ENCODE data around the gene MYOF. TPM values are rescaled to one million over a fixed set of nuclear protein-coding genes. Genes with fewer than 3 reads are reported as not detected.
A peak's percentile ranks its signal among the peaks of the same experiment; 100 is the strongest.

MYOF gene
- polyA plus RNA-seq, 3 donors = 9.7 to 29.1 (median 14.5) TPM

DNA sequence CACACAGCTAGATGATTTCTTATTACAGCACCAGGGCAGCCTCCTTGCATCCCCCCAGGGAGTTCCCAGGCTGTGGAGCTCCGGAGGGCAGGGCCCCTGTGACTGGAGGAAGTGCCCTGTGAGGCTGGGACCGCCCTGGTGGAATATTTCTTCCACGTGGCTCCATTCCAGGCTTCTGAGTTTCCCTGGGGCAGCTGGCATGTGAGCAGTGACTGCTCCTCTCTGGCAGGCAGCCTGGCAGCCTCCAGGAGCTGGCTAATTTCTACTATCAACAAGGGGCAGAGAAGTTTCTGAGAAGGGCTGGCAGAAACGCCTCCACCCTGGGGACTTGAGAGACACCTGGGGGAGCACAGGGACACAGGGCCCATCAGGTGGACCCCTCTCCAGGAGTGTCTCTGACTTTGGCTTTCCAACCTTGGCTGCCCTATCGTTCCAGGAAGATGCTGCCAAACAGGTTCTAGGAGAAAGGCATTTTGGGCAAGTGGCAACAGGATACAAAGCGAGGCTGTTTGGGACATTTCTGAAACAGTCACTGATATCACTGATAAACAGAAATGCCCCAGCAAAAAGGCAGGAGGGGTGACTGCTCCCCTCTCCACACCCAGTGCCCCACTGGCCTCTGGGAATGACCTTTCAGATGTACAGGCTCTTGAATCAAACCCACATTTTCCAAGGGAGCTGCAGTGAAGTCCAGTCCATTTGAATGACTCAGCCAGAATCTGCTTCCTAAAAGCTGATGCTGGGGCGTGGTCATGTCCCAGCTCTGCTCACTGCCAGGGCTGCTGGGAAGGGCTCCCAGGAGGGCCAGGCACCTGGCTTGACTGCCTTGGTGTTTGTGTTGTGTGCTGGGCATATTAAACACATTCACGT lies 16.1 kb downstream of the MYOF start:
- H2AFZ ChIP-seq (ENCODE audit: insufficient read depth, low read depth, low read length, poor library complexity, severe bottlenecking) = no peak overlapping the region
- peaks cover 7 to 23% of the 10 kb centered on the region in 2 donors for H3K36me3 ChIP-seq (replicated peaks in 1 of 2; ENCODE audit: control insufficient read depth in 1 of 2, insufficient read depth in 2 of 2, low read length in 2 of 2)
- Mint-ChIP-seq H3K36me3 (peaks cover 23 to 27% of the 10 kb centered on the region in 2 donors), H3K27me3 (ENCODE audit: low read depth in 3 of 3) (peaks cover 0 to 2% (median 2%) of the 10 kb centered on the region in 3 donors), H3K4me1 (peaks cover 65% of the 10 kb centered on the region), H3K27ac (peak overlapping the region; percentile 55 to 80 (median 68)), H3K9me3 (peaks cover 0 to 2% (median 0%) of the 10 kb centered on the region in 7 donors), H3K4me3 (no peak overlapping the region)
- H3K27me3 ChIP-seq (ENCODE audit: control insufficient read depth in 2 of 2, insufficient read depth in 2 of 2, low read length in 2 of 2) = no peaks in the 10 kb centered on the region
- H3K27ac ChIP-seq (ENCODE audit: low read depth in 1 of 2, low read length in 2 of 2) = peak overlapping the region; percentile 32 to 74
- DNase-seq = peak in 2 of 3 donors; percentile 55 to 58
- peaks cover 16% of the 10 kb centered on the region for H4K20me1 ChIP-seq (ENCODE audit: insufficient read depth, low read length)
- H3K79me2 ChIP-seq (ENCODE audit: insufficient read depth, low read length) = peaks cover 75% of the 10 kb centered on the region
- no peak overlapping the region for H3K4me2 ChIP-seq (replicated peaks; ENCODE audit: extremely low read depth, low read length, poor library complexity, severe bottlenecking)
- H3K4me3 ChIP-seq (replicated peaks in 1 of 3; ENCODE audit: low read depth in 2 of 3, low read length in 3 of 3) = no peak overlapping the region
- intact Hi-C loops (cut with micrococcal nuclease) = no loop called here
- 57% methylated on average over 7 of the region's 8 CpGs for WGBS (ENCODE audit: insufficient coverage)
- H3K9me3 ChIP-seq (replicated peaks in 1 of 2; ENCODE audit: control insufficient read depth in 1 of 2, insufficient read depth in 1 of 2, low read length in 2 of 2) = no peaks in the 10 kb centered on the region
- peaks cover 61 to 66% of the 10 kb centered on the region in 2 donors for H3K4me1 ChIP-seq (ENCODE audit: control insufficient read depth in 1 of 2, insufficient read depth in 2 of 2, low read length in 2 of 2)
- H3K9ac ChIP-seq (ENCODE audit: insufficient read depth, low read length, poor library complexity, severe bottlenecking) = no peak overlapping the region
- TF ChIP-seq, protein P1, sequence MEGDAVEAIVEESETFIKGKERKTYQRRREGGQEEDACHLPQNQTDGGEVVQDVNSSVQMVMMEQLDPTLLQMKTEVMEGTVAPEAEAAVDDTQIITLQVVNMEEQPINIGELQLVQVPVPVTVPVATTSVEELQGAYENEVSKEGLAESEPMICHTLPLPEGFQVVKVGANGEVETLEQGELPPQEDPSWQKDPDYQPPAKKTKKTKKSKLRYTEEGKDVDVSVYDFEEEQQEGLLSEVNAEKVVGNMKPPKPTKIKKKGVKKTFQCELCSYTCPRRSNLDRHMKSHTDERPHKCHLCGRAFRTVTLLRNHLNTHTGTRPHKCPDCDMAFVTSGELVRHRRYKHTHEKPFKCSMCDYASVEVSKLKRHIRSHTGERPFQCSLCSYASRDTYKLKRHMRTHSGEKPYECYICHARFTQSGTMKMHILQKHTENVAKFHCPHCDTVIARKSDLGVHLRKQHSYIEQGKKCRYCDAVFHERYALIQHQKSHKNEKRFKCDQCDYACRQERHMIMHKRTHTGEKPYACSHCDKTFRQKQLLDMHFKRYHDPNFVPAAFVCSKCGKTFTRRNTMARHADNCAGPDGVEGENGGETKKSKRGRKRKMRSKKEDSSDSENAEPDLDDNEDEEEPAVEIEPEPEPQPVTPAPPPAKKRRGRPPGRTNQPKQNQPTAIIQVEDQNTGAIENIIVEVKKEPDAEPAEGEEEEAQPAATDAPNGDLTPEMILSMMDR (IDR thresholded peaks at IDR 0.05) = no peak

DNA sequence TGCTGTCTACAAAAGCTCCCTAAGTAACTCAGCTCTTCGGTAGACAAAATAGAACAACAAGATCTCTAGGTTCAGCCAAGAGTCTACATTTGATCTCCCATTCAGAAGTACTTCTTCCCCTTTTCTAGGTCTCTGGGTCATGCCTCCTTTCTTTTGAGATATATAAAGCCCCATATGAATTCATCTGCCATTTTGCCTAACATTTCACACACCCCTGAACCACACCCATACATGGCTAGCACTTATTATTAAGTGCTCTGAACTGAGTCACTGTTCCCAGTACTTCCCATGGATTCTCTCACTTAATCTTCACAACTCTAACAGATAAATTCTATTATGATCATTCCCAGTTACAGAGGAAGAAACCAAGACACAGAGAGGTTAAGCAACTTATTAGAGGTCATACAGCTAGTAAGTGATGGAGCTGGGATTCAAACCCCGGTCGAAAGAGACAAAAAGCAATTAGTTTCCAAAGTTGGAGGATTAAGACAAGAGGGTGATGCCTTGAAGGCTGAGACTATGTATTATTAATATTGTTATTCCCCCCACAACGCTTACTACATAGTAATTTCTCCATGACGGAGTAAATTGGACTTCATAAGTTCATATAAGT lies 17.3 kb downstream of the MYOF start:
- intact Hi-C loops (cut with micrococcal nuclease) = no loop called here

More for the DNA sequence above, 17.3 kb downstream of the MYOF start:
- Histone ChIP-seq H3K79me2 (ENCODE audit: insufficient read depth, low read length) (peaks cover 72% of the 10 kb centered on the region), H3K4me2 (replicated peaks; ENCODE audit: extremely low read depth, low read length, poor library complexity, severe bottlenecking) (peak overlapping the region; percentile 54), H3K9ac (ENCODE audit: insufficient read depth, low read length, poor library complexity, severe bottlenecking) (no peak overlapping the region), H3K9me3 (replicated peaks in 1 of 2; ENCODE audit: control insufficient read depth in 1 of 2, insufficient read depth in 1 of 2, low read length in 2 of 2) (no peaks in the 10 kb centered on the region), H3K4me1 (ENCODE audit: control insufficient read depth in 1 of 2, insufficient read depth in 2 of 2, low read length in 2 of 2) (peaks cover 55 to 58% of the 10 kb centered on the region in 2 donors), H3K27me3 (ENCODE audit: control insufficient read depth in 2 of 2, insufficient read depth in 2 of 2, low read length in 2 of 2) (no peaks in the 10 kb centered on the region), H3K4me3 (replicated peaks in 1 of 3; ENCODE audit: low read depth in 2 of 3, low read length in 3 of 3) (peak overlapping the region in 1 of 3 experiments; percentile 37), H3K36me3 (replicated peaks in 1 of 2; ENCODE audit: control insufficient read depth in 1 of 2, insufficient read depth in 2 of 2, low read length in 2 of 2) (peaks cover 11 to 29% of the 10 kb centered on the region in 2 donors), H2AFZ (ENCODE audit: insufficient read depth, low read depth, low read length, poor library complexity, severe bottlenecking) (no peak overlapping the region), H4K20me1 (ENCODE audit: insufficient read depth, low read length) (peaks cover 19% of the 10 kb centered on the region), H3K27ac (ENCODE audit: low read depth in 1 of 2, low read length in 2 of 2) (peak overlapping the region in 1 of 2 donors; percentile 81)
- Mint-ChIP-seq H3K27me3 (ENCODE audit: low read depth in 3 of 3) (peaks cover 0 to 2% (median 2%) of the 10 kb centered on the region in 3 donors), H3K4me1 (peaks cover 63% of the 10 kb centered on the region), H3K36me3 (peaks cover 28 to 34% of the 10 kb centered on the region in 2 donors), H3K9me3 (peaks cover 0 to 1% (median 0%) of the 10 kb centered on the region in 7 donors), H3K27ac (peak overlapping the region; percentile 59 to 96 (median 90)), H3K4me3 (no peak overlapping the region)
- DNase-seq = peak in 2 of 3 donors; percentile 41 to 44
- TF ChIP-seq, protein P1 (IDR thresholded peaks at IDR 0.05) = no peak
- WGBS (ENCODE audit: insufficient coverage) = 17% methylated on average over 1 of the region's 5 CpGs
